ENCODE measurements around the gene RGS5.
"Not testable (repeated sequence)": the region's sequence is repeated elsewhere in the genome, so short reads cannot be mapped to it uniquely, and the experiment has no call there.

The RGS5 gene, protein sequence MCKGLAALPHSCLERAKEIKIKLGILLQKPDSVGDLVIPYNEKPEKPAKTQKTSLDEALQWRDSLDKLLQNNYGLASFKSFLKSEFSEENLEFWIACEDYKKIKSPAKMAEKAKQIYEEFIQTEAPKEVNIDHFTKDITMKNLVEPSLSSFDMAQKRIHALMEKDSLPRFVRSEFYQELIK

DNA sequence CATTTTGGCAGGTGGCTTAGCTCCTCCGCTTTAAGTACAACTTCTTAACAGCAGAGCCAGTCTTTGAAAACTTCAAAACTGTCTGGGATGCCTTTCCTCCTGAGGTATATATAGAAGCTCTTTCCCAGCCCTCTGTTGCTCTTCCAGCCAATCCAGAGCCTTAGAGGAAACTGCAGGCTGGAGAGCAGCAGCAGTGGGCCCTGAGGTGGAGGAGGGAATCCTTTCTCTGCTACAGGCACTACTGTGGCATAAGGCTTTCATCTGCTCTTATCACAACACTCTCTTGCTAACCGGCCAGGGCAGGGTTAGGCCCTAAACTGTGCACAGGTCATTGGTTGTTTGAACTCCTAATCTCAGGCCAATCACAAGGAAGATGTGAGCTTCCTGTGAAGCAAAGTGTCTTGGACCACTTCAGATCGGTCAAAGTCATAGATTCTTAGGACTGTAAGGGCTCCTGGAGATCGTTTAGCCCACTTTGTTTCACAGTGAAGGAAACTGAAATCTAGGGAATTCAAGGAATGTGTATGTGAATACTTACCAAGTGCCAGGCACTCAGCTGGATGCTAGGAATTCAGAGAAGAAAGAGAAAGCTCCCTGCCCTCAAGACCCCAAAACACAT, at the start of gene RGS5:
RGS5 (minus strand) TSS at position 84 of the 619 bp plus-strand sequence; CDS start at position 3, 81 bp downstream.
- DNase-seq, result no peak

DNA sequence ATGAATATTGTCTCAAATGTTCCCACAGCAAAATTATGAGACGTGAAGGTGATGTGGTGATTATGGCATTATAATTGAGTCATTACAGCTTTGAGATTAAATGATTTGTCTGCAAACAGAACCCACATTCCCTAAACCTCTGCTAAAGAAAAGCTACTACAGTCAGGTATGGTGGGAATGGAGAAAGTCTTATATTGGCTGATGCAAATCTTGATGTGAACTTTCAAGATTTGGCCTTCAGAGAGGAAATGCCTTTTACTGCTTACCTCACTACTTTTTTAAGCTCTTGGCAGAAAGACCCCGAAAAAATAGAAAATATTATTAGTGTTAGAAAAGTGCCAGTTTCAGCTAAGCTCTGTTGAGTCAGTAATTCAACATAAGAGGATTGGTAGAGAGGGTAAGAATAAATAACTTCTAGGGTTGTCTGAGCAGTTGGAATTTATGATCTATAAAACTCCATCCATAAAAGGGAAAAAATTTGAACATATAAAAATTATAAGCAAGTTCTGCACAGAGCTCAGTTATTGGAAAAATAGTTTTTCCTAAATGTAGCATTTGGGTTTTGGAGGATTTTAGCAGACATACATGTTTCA, 47.8 kb upstream of the RGS5 start:
- no peak for DNase-seq

DNA sequence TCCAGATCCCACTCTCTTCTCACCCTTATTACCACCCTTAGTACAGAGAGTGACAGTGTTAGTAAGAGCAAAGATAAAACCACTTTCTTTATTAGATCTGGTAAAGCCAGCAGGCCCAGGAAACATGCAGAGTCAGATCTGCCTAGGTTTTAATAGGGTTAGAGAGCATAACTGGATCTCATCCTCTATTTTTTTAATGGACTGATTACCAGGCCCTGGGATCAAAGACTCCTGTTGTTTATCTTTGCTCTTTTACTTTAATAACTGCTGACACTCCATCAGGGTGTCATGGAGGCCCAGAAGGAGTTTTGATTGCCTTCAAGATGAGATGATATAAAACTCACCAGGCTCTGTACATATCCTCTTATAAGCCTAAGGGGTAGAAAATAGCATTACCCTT, 45.3 kb upstream of the RGS5 start:
- DNase-seq, result no peak

DNA sequence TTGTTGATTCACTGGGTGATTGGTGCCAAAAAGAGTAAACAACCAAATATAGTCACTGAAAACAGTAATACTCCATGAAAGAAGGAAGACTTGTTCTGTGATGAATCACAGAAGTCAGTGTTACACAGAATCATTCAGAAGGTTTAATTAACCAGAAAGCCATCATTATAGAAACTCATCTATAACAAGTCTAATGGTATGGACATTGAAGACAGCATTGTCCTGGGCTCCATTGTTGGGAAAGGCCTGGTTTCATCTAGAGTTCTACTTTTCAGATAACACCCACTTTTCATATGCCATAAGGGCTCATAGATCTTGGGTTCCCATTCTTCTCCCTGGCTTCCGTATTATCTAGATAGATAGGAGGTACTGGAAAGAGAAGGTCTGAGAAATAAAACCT, 41.9 kb upstream of the RGS5 start:
- not testable (repeated sequence) for DNase-seq

DNA sequence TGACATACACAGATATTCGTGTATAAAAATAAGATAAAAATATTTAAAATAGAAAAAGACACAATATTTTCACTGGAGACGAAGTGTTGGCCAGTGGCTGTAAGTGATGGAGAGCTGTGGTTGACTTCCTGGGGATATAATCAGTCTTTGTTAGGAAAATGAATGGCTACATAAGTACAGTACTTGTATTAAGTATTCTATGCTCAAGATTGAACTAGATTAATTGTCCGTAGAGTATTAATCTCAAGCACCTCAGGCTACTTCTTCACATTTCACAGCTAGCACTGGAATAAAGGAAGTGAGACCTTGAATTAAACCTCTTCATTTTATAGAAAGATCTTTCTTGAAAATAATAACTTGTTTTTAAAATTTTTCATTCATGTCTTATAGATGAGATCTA, 39.0 kb upstream of the RGS5 start:
- DNase-seq, result no peak

DNA sequence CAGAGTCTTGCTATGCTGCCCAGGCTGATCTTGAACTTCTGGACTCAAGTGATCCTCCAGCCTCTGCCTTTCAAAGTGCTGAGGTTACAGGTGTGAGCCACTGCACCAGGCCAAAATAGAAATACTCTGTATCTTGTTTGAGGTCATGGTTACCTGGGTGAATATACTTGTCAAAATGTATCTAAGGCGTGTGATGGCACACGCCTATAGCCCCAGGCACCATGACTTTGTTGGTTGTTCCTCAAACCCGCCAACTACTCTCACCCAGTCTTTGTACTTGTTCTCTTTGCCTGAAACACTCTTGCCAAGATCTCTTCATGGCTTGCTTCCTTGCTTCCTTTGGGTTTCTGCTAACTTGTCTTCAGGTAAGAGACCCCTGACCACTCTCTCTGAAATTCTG, 38.0 kb upstream of the RGS5 start:
- no peak for DNase-seq

DNA sequence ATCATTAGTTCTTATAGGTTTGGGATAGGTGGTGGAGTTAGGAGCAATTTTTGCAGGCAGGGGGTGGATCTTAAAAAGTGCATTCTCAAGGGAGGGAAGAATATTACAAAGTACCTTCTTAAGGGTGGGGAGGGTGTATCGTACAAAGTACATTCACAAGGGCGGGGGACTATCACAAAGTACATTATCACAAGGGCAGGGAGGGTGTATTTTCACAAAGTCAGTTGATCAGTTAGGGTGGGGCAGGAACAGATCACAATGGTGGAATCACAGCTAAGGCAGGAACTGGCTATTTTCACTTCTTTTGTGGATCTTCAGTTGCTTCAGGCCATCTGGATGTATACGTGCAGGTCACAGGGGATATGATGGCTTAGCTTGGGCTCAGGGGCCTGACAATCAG, 30.9 kb upstream of the RGS5 start:
- not testable (repeated sequence) for DNase-seq

DNA sequence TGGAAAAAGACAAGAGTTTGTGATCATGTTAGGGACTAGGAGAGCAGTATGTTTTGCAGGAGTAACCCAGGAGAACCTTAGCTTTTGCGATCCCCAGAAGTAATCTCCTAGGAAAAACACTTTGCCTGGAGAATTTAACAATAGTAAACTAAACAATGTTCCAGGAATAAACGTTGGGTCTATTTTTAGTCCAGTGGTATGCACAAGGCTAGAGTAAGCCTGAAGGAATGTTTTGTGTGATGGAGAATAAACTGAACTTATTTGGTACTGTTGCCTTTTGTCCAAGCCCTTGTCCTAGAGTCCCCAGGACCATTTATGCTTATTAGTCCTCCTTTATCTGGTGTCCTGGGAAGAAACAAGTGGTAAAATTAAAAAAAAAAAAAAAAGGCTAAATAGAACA, 28.7 kb upstream of the RGS5 start:
- no peak for DNase-seq

DNA sequence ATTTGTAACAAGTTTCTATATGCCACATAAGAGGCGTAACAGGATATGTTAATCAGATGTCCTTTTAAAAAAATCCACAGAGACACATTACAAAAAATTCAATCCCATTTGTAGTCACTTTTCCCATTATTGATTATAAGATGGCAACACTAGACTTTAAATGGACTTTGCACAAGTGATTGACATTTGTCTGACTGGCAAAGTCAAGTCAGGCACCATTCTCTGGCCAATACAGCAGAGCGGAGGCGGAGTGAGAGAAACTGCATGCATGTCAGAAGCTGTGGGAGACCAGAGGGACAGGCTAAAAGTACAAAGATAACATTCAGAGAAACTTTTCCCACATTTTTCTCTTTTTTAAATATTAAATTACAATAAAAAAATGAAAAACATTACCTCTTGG, 28.1 kb upstream of the RGS5 start:
- DNase-seq, result no peak

DNA sequence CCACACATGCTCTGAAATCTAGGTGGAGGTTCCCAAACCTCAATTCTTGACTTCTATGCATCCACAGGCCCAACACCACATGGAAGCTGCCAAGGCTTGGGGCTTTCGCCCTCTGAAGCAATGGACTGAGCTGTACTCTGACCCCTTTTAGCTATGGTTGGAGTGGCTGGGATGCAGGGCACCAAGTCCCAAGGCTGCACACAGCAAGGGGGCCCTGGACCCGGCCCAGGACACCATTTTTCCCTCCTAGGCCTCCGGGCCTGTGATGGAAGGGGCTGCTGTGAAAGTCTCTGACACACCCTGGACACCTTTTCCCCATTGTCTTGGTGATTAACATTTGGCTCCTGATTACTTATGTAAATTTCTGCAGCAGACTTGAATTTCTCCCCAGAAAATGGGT, 25.6 kb upstream of the RGS5 start:
- DNase-seq, result not testable (repeated sequence)

DNA sequence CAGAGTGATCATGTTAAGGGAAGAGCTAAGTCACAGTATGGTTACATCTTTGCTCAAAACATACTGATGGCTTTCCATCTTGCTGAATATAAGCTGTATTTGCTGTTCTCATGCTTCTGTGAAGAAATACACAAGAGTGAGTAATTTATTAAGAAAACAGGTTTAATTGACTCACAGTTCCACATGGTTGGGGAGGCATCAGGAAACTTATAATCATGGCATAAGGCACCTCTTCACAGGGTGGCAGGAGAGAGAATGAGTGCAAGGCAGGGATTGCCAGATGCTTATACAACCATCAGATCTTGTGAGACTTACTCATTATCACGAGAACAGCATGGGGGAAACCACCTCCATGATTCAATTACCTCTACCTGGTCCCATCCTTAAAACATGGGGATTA, 24.4 kb upstream of the RGS5 start:
- DNase-seq, result no peak

DNA sequence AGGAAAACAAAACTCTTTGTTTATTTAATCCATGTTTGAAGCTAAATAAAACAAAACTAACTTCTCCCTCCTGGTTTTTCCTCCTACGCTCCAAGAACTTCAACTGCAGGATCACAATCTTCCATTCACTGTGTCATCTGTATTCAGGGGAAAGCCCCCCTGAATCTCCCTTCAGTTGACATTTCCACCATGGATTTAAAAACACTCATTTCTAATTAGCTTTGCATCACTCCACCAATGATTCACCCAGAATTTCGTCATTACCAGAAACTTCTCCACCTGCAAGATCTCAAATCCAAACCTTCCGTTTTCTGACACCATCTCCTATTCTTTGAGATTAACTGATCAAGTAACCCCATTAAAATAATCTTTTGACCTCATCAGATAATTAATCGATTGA, 10.9 kb upstream of the RGS5 start:
- DNase-seq, result no peak

DNA sequence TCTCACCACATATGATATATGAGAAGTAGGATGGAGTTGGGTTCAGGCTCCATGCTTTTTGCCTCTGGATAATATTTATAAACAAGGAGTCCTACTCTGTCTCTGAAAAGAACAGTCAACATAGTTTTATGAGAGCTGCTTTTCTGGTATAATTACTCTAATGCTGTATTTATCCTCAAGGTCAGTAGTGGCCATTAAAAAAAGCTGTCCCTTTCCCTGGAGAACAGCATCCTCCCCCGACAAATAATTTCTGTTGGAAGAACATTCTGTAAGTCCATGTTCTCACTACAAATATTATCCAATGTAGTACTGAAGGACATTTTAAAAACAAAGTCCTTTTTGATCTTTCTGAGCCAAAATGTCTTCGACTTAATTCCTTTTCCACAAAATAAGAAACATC, 9.0 kb upstream of the RGS5 start:
- DNase-seq, result no peak

DNA sequence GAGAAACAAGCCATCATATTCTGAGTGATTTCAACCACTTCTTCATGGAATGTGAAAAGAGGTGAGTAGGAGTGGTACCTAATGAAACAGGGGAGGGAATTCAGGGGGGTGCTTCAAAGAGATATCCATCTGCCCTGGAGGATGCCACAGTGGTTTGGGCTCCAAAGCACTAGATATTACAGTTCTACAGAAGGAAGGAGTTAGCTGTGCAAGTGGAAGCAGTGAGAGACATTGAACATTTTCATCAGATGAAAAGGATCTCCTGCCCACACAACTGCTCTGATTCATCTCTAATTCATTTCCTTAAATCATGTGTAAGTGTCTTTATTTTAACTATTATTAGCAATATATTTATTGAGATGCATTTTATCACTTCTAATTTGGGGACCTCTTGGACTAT, 2.8 kb upstream of the RGS5 start:
- no peak for DNase-seq

DNA sequence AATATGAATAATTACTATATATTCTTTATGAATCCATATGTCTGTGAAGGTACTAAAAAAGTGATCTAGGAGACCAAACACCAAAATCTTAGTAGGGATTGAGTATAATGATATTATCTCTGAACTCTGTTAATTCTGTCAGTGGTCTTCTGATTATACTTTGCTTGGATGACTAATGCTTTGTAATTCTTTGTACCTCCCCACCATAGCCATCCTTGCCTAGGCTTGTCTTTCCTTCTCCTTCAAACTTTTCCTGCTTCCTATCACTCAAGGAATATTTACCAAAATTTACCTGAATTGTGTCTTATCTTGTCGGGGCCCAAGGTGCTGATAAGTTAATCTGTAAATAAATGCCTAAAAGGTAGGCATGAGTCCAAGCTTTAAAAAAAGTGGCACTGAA, 845 bp upstream of the RGS5 start:
- no peak for DNase-seq

DNA sequence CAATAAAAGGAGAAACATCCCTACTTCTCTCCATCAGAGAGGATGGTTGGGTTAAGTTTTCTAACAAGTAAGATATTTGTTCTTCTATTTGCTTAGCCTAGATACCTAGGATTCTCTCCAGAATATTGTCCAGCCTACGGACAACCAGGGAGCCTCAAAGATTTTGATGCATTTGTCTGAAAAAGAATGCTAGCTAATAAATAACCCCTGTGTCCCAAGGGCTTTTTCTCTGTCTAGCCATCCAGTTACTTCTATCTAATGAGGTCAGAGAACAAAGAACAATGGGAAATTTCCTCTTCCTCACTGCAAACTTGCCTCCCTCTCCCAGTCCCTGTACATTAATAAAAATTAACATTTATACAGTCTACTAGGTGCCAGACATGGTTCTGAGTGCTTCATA, 810 bp downstream of the RGS5 start:
- DNase-seq, result no peak

DNA sequence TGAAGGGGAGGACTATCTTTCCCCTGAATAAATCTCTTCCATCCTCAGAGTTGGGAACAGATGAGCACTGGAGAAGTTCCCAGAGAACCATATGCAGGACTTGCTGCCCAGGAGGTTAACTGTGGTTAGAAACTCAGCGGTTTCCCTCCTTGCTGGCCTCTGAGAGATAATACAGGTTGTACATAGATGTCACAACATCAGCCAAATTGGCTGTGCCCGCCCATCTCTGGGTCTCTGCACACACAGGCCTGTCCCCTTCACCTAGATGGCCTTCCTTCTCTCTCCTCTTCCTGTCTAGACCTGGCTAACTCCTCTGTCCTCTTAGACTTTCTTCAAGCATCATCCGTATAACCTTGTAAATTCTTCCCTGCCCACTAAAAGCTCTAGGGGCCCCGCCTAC, 5.7 kb downstream of the RGS5 start:
- no peak for DNase-seq

DNA sequence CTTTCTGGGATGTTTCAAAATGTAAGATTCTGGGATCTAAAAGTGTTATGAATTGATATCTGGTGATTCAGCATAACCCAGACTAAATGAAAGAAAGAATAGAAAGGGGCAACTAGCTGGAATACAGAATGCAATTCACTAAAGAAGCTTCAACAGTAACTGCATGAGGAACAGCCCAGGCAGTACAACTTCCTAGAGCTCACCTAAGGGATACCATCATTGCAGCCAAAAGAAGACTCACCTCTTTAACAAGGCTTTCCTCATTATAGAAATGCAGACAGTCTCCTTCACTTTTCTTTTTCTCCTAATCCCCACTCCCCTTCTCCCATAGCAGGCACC, 6.3 kb downstream of the RGS5 start:
- DNase-seq, result no peak

DNA sequence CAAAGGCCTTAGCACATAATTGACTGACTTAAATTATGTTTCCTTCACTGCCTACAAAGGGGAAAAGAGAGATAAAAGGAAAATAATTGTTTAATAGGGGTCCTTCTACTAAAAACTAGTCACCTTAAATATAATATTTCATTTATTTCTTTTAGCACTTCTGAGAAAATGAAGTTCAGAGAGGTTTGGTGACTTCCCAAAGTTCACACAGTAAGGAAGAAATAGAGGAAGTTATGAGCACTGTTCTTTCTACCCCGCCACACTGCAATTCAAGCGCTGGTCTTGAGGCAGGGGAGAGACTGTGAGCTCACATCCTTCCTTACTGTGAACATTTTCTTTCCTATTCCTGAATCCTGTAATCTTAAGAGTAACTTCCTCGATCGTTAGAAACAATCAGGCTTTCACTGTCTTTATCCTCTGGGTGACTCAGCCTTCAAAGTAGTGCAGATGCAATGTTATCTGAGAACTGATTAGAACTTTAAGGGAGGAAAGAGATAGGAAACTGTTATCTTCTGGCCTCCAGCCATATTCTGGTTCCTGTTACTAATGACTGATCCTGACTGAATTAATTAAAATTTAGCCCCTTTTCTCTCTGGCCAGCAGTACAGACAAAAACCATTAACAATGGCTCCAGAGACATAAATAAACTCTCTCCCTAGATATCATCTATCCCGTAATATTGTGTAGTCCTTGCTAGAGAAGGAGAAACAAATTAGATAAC, 6.8 kb downstream of the RGS5 start:
- no peak for DNase-seq

DNA sequence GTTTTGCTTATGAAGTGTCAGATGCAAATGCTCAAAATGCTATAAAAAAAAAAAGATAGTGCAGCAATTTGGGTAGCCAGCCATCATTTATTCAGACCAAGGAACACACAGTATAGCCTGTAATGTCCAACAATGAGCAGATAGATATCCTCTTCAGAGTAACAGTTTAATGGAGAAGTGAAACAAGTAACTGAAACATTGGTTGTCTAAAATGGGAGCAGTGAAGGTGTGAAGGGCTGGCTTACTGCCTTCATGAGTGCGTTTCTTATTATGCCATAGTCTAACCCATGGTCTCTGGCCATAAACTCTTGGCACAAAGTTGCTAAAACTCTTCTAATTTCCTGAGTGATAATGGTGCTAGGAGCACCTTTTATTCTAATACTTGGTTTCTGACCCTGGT, 11.4 kb downstream of the RGS5 start:
- DNase-seq, result no peak

DNA sequence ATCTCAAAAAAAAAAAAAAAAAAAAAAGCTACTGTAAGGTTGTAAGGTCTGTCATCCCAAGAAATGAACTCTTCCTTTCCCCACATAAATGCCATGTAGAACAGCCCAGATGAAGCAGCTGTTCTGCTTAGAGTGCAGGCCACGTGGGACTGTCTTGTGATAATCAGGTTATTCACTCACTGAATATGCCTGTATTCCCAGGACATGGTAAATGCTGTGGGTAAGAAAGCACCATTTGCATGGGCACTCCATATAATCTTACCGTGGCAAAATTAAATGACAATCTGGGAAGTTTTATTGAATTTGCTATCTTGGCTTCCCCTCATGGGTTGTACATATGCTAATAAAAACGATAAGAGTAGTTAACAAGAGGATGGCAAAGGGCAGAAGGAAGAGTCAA, 13.8 kb downstream of the RGS5 start:
- no peak for DNase-seq

DNA sequence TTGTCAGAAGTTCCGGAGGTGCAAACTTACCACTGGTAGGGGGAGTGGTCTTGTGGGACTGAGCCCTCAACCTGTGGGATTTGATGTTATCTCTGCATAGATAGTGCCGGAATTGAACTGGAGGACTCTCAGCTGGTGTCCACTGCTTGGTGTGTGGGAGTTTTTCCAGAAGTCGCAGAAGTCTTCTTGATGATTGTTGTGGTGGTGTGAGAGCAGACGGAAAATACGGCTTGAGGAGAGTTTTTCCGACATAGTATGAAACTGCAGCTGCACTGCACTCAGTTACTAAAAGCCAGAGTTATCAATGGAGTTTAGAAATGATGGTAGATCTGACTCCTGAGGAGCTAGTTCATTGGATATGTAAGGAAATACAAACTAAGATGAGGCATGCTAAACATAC, 14.9 kb downstream of the RGS5 start:
- no peak for DNase-seq

DNA sequence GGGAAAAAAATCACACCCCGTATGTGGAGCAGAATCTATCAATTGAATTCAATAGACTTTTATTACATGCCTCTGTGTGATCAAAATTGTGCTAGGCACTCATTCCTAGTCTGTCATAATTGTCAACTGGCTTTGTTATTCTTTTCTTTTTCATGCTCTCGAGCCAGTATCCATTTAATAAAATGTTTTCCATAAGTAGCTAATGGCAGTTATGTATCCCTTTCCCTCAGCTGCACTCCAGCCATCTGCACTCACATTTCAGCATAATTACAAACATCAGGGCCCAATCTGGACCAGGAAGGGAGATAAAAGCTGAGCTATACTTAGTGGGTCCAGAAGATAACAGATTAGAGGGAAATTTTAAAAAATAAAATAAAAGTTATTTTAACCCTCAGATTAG, 15.9 kb downstream of the RGS5 start:
- DNase-seq, result no peak

DNA sequence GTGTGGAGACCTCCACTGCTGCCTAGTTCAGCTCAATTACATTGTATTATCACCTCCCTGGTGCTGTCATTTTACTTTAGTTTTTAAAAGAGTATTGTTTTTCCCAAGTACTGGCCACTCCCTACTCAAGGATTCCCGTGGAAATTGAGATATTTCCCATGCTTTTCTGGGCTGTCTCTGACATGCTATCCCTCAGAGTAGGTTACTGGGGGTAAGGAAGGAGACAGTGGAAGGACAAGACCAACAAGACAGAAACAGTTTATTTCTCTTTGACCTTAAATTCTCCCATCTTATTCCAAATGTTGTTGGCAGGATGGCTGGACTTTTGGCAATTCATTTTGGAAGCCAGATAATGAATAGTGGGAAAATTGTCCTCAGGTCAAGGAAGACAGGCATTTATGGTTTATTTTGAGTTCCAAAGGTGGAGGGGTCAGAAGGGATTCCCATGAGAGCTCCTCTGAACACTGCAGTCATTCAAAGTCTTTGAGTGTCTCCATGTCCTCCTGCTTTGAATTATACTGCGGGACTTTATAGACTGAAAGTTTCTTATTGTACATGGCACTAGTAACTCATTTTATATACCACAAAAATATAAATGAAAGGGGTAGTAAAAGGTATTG, 20.3 kb downstream of the RGS5 start:
- no peak for DNase-seq
